ENCODE results near the gene KRTAP4-11.
"Not testable (repeated sequence)": the region's sequence is repeated elsewhere in the genome, so short reads cannot be mapped to it uniquely, and the experiment has no call there.

KRTAP4-11 gene

DNA sequence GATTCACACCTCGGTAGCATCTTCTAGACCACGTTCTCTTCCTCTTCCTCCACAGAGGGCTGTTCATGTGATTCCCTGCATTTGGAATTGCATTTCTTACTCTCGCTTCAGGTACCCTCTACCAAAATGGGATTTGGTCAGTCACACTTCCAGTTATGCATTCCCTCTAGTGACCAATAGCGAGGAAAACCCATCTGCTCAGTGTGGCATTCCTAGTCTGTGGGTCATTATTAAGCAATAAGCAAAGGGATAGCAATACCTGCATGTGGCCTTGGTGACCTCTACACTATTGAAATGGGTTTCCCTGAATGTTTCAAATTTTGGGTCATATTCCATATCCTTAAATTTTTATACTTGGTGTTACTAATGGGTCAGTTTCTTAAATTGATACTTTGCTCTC, 31.9 kb upstream of the KRTAP4-11 start:
- POLR2A ChIA-PET = no interaction called here
- DNase-seq (ENCODE audit: low read depth, low spot score) = no peak
- TF ChIP-seq, protein P1, sequence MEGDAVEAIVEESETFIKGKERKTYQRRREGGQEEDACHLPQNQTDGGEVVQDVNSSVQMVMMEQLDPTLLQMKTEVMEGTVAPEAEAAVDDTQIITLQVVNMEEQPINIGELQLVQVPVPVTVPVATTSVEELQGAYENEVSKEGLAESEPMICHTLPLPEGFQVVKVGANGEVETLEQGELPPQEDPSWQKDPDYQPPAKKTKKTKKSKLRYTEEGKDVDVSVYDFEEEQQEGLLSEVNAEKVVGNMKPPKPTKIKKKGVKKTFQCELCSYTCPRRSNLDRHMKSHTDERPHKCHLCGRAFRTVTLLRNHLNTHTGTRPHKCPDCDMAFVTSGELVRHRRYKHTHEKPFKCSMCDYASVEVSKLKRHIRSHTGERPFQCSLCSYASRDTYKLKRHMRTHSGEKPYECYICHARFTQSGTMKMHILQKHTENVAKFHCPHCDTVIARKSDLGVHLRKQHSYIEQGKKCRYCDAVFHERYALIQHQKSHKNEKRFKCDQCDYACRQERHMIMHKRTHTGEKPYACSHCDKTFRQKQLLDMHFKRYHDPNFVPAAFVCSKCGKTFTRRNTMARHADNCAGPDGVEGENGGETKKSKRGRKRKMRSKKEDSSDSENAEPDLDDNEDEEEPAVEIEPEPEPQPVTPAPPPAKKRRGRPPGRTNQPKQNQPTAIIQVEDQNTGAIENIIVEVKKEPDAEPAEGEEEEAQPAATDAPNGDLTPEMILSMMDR (IDR thresholded peaks at IDR 0.05; ENCODE audit: insufficient read depth, low read length, missing control alignments) = no peak
- CTCF ChIA-PET = interaction anchor here (1.1 kb wide), 2 partner anchors 8 to 10 kb away, joined by 3 read pairs; no protein-coding TSS in a partner anchor
- no peak overlapping the region for H3K4me3 ChIP-seq (ENCODE audit: low read depth, low read length)

DNA sequence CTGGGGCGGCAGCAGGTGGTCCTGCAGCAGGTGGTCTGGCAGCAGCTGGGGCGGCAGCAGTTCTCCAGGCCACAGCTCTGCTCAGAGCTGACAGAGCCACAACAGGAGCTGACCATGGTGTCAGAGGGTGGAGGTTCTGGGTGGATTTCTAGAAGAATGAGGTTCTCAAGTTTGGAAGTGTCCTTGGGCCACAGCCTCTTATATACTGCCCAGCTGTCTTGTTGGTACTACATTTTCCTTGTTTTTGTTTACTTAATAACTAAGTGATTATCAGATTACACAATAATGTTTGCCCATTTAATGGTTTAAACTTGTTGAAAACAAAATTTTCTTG, 31.4 kb upstream of the KRTAP4-11 start, which contains the start of gene KRTAP4-5:
TSS of gene KRTAP4-5 (minus strand) at position 174 of the 334 bp plus-strand sequence. CDS start at position 116, 58 bp downstream.
- TF ChIP-seq, protein P1 (IDR thresholded peaks at IDR 0.05; ENCODE audit: insufficient read depth, low read length, missing control alignments) = no peak
- POLR2A ChIA-PET = no interaction called here
- H3K4me3 ChIP-seq (ENCODE audit: low read depth, low read length) = no peak within 1 kb of the TSS
- DNase-seq (ENCODE audit: low read depth, low spot score) = no peak
- CTCF ChIA-PET = no interaction called here

DNA sequence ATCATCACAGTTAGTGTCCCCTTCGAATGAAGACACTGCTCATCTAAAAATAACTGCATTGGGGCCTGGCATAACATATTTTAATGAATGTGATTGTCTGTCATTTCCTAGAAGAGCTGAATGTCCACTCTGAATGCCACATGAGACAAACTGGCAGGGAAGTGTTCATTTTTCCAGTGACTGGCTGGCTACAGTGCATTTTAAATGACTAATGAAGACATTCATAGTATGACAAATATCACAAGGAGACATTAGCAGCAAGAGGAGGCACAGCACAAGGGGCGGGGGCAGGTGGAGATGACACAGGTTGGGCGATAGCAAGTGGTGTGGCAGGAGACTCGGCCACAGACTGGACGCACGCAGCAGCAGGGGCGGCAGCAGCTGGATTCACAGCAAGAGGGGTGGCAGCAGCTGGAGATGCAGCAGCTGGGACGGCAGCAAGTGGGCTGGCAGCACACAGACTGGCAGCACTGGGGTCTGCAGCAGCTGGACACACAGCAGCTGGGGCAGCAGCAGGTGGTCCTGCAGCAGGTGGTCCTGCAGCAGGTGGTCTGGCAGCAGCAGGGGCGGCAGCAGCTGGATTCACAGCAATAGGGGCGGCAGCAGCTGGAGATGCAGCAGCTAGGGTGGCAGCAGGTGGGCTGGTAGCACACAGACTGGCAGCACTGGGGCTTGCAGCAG, 30.9 kb upstream of the KRTAP4-11 start:
- POLR2A ChIA-PET; H3K4me3 ChIP-seq (ENCODE audit: low read depth, low read length); DNase-seq (ENCODE audit: low read depth, low spot score): not testable (repeated sequence)
- CTCF ChIA-PET = interaction anchor here (1.0 kb wide), 1 partner anchor 239 kb away, joined by 3 read pairs; no protein-coding TSS in a partner anchor

DNA sequence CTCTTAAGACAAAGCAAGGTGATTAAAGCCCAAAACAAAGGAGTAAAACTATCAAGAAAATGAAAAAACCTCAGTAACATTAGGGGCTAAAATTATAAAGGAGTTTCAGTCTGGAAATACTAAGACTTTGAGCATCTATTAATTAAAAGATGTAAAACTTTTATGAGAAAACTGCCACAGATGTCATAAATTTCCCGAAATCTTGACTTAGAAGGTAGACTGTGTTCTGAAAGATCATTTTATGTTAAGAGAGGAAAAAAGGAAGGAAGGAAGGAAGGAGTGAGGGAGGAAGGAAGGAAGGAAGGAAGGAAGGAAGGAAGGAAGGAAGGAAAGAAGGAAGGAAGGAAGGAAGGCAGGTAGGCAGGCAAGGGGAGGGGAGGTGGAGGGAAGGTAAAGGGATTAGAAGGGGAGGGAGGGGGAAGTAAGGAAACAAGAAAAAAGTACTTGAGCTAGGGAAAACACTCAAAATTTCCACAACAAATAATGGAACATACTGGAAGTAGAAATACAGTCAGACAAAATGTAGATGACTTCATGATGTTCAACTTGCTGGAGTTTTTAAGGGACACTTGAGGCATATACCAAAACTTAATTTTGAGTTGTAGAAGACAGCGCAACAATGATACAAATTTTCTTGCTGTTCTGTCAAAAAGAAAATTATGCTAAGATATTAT, 29.5 kb upstream of the KRTAP4-11 start:
- POLR2A ChIA-PET = no interaction called here
- no peak for DNase-seq (ENCODE audit: low read depth, low spot score)
- CTCF ChIA-PET = interaction anchor here (1.5 kb wide), 1 partner anchor 12 kb away, joined by 4 read pairs; no protein-coding TSS in a partner anchor
- H3K4me3 ChIP-seq (ENCODE audit: low read depth, low read length) = no peak overlapping the region
- TF ChIP-seq, protein P1 (IDR thresholded peaks at IDR 0.05; ENCODE audit: insufficient read depth, low read length, missing control alignments) = no peak

DNA sequence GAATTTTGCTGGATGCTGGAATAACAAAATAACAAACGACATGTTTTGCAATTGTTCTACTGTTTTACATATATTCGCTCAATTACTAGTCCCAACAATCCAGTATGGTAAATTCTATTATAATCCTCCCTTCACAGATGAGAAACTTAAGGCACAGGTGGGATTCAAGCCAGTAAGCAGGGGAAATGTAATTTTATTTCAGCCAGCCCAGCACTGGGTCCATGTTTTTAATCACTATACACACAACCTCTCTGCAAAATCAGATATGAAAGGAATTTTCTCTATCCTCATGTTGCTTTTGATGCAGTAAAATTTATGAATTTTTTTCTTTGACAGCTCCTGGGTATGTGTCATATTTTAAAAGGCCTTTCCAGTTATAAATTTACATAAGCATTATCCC, 27.1 kb upstream of the KRTAP4-11 start:
- TF ChIP-seq, protein P1 (IDR thresholded peaks at IDR 0.05; ENCODE audit: insufficient read depth, low read length, missing control alignments) = no peak
- DNase-seq (ENCODE audit: low read depth, low spot score) = no peak
- H3K4me3 ChIP-seq (ENCODE audit: low read depth, low read length) = no peak overlapping the region
- CTCF ChIA-PET = no interaction called here
- POLR2A ChIA-PET = no interaction called here

DNA sequence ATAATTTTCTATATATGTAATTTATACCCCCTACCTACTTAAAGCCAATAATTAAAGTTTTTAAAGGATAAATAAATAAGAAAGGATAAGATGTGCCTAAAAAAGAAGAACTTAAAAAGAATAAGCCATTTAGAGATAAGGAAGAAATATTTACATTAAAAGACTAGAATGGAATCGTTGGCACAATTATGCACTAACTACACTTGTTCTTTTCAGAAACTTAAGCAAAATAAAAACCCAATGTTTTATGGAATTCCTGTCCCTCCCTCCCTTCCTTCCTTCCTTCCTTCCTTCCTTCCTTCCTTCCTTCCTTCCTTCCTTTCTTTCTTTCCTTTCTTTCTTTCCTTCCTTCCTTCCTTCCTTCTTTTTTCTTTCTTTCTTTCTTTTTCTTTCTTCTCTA, 26.7 kb upstream of the KRTAP4-11 start:
- DNase-seq (ENCODE audit: low read depth, low spot score) = no peak
- TF ChIP-seq, protein P1 (IDR thresholded peaks at IDR 0.05; ENCODE audit: insufficient read depth, low read length, missing control alignments) = no peak
- ChIA-PET CTCF (no interaction called here), POLR2A (no interaction called here)
- no peak overlapping the region for H3K4me3 ChIP-seq (ENCODE audit: low read depth, low read length)

All from AG04449 (cell line).